Coronary artery (tissue), 2 donors: ENCODE data around the gene PARVG.
A peak's percentile ranks its signal among the peaks of the same experiment; 100 is the strongest.

Experiments used
- DNase-seq: peaks from one replicate; pipeline ENCODE4 v3.0.0-alpha.2; 2017; ENCODE audit warnings: low spot score
- H3K27ac ChIP-seq, 2 donors: fragments of 200-600 bp; sonication (generic); one replicate each; pipeline ENCODE4 v1.5.1; 2016 to 2019
- H3K4me3 ChIP-seq: fragments of 200-600 bp; sonication (generic); 2 replicates; pipeline ENCODE4 v1.5.1; 2016; ENCODE audit warnings: mild to moderate bottlenecking, moderate library complexity
- TF ChIP-seq, protein P1 (sequence below): fragments of 200-600 bp; sonication (generic); IDR thresholded peaks from one replicate; pipeline ENCODE4 v1.5.1; 2019; ENCODE audit warnings: antibody characterized with exemption

The PARVG gene

DNA sequence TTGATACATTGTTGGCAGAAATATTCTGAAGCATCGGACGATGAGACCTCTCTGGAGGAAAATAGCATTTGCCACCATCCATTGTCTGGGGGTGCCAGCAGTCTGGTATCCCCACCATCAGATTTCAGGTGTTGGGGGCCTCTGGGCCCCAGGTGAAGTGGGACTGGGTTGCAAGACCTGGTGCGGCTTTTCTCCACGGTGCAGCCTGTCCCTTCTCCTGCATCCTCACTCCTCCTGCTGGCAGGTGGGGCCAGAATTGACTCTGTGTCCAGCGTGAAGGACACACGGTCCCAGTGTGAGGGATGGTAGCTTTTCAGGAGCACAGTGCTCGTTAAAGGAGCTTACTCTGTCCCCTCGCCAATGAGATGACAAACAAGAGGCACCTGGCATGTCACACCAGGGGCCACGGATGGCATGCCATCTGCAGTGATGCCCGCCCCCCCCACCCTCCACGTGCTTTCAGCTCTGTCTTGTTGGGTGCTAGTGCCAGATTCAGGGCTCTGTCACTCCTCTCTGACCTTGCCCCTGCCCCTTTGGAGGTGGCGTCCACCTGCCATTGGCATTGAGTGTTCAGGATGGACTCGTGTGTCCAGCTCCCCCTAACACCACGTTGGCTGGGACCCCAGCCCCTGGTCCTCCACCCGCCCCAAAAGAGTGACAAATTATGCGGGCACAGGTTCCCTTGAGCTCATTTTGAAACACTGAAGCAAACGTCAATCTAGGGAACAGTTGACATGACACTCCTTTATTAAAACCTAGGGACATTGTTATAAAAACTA, 62.4 kb downstream of the PARVG start:
- DNase-seq: no peak
- TF ChIP-seq, protein P1, sequence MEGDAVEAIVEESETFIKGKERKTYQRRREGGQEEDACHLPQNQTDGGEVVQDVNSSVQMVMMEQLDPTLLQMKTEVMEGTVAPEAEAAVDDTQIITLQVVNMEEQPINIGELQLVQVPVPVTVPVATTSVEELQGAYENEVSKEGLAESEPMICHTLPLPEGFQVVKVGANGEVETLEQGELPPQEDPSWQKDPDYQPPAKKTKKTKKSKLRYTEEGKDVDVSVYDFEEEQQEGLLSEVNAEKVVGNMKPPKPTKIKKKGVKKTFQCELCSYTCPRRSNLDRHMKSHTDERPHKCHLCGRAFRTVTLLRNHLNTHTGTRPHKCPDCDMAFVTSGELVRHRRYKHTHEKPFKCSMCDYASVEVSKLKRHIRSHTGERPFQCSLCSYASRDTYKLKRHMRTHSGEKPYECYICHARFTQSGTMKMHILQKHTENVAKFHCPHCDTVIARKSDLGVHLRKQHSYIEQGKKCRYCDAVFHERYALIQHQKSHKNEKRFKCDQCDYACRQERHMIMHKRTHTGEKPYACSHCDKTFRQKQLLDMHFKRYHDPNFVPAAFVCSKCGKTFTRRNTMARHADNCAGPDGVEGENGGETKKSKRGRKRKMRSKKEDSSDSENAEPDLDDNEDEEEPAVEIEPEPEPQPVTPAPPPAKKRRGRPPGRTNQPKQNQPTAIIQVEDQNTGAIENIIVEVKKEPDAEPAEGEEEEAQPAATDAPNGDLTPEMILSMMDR: no peak

DNA sequence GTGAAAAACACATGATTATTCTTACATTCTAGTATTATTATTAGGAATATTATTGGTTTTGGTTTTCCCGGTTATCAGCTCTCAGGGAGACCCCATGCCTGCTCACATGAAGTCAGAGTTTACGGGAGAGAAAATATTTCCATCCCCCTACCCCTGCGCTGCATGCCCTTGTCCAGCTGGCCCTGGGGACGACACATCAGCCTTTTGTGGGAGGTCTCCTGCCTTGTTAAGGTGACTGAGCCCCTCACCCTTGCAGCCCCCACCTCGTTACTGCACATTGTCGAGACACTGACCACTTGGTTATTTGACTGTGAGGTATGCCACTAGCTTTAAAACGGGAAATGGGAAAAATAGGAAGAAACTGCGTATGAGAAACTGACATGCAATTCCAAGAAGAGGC, 63.0 kb downstream of the PARVG start:
- no peak overlapping the region for H3K27ac ChIP-seq
- no peak overlapping the region for H3K4me3 ChIP-seq
- TF ChIP-seq, protein P1: no peak
- no peak for DNase-seq

More for the DNA sequence above, 62.4 kb downstream of the PARVG start:
- H3K4me3 ChIP-seq: no peak overlapping the region
- no peak overlapping the region for H3K27ac ChIP-seq

DNA sequence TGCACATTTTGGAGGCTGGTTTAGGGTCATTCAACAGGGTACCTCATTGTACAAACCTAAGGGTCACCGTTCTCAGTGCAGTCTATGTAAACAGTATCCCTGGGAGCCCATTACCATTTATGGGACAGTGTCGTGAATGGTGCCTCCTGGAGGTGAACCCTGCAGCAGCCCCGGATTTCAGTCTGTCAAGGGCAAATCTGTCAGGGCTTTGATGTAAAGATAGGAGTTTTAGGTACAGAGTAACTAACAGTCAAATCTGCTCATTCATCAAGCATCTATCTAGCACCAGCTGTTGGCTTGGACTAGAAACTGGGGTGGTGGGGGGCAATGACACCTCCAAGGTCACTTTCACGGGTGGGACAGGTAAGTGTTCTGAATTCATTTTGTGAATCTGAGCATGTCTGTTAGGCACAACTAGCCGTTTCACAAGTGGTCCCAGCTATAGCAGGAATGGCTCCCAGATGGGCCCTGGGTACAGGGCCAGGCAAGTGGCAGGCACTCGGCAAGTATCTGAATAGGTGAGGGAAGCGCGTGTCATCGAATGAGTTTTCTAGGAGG, 63.6 kb downstream of the PARVG start:
- TF ChIP-seq, protein P1: no peak
- Histone ChIP-seq H3K4me3 (no peak overlapping the region), H3K27ac (no peak overlapping the region)
- DNase-seq: no peak

DNA sequence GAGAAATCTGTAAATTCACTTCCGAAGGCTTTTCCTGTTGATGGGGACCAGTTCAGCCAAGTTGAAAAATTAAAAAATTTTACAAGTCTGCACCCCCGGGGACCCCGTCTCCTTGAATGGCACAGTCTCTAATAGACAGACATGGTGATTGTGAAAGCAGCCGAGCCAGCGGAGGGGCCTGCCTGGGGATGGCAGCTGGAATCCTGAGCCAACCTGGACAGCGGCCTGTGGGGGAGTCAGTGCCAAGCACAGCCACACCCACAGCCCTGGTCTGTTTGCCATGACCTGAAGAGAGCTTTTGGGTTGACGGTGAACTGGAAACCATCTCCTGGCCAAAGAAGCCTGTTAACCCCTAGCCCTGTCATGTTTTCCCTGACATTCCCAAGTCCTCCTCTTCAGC, 64.7 kb downstream of the PARVG start:
- peak; percentile 60 for DNase-seq
- H3K4me3 ChIP-seq: no peak overlapping the region
- TF ChIP-seq, protein P1: no peak
- H3K27ac ChIP-seq: no peak overlapping the region

DNA sequence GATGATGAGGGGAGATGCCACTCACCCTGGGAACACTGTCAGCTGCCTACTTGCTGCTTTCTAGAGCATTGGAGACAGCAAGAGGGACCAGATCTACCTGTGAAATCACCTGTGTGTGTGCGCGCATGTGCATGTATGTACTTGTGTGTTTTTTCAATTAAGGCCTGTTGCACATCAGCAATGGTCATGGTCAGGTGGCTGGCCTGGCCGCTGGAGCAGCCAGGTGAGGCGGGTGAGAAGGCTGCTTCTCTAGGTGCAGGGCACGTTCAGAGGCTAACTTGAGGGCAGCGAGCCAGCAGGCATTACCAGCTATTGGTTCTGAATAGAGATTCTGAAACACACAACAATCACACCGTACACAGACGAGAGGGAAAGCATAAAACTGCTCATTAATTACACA, 65.1 kb downstream of the PARVG start:
- Histone ChIP-seq H3K4me3 (no peak overlapping the region), H3K27ac (no peak overlapping the region)
- DNase-seq: no peak
- TF ChIP-seq, protein P1: no peak

DNA sequence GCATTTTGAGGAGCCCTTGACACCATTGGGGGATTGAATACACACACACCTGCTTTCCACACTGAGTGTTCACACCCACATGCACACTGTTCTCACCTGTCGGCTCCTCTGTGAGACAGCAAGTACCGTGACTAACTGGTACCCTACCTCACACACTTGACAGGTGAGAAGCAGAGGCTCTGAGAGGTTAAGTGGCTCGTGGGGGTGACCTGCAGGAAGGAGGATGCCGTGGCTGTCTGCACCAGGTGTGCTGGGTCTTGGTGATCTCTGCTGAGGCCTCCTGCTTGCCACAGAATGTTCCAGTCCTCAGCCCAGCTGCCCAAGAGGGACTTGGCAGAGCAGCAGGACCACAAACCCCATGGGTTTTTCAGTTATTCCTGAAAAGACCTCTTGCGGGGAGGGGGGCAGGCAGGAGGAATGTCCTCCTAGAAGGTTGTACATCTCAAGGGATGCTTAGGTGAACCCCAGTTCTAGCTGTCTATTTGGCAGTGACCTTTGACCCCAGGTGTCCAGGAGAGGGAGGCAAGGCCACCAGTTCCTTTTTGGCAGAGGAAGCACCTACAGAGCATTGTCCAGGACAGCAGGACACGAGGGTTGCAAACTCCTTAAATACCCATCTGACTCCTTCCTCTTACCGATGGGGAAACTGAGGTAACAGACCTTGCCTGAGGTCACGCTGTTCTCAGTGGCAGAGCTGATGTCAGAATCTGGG, 66.0 kb downstream of the PARVG start:
- DNase-seq: no peak
- no peak overlapping the region for H3K27ac ChIP-seq
- no peak overlapping the region for H3K4me3 ChIP-seq
- TF ChIP-seq, protein P1: no peak
